ENCODE data around the gene PDS5A.
A peak's percentile ranks its signal among the peaks of the same experiment; 100 is the strongest.

Gene PDS5A

GRCh38 chr4:39825741-39826231, 151.9 kb downstream of the PDS5A start:
- Histone ChIP-seq H3K36me3 (replicated peaks; ENCODE audit: low read depth, low read length) (peaks cover 42% of the 10 kb centered on the region), H3K4me3 (ENCODE audit: low read length) (no peak overlapping the region), H3K9ac (ENCODE audit: low read length) (no peak overlapping the region; the same call in 1 of the 2 replicates), H3K4me1 (ENCODE audit: low read length) (peaks cover 20% of the 10 kb centered on the region), H3K27me3 (ENCODE audit: low read depth, low read length) (no peaks in the 10 kb centered on the region), H4K20me1 (ENCODE audit: insufficient read depth, low read length) (no peaks in the 10 kb centered on the region), H2AFZ (ENCODE audit: low read depth, low read length) (no peak overlapping the region), H3K79me2 (ENCODE audit: low read length) (no peaks in the 10 kb centered on the region), H3K9me3 (ENCODE audit: insufficient read depth, low read length) (no peaks in the 10 kb centered on the region), H3K27ac (ENCODE audit: low read length) (peak overlapping the region; percentile 68), H3K4me2 (ENCODE audit: low read length) (peak overlapping the region; percentile 45)
- TF ChIP-seq EZH2phosphoT487 (IDR thresholded peaks at IDR 0.05; ENCODE audit: low read depth), result no peak
- no peak for TF ChIP-seq CTCF (IDR thresholded peaks at IDR 0.05; ENCODE audit: low read depth, low read length)

GRCh38 chr4:39825090-39825489, 152.6 kb downstream of the PDS5A start:
- Histone ChIP-seq H3K4me3 (ENCODE audit: low read length) (peak overlapping the region; percentile 14; the same call in 1 of the 2 replicates), H3K4me2 (ENCODE audit: low read length) (peak overlapping the region; percentile 45), H3K9ac (ENCODE audit: low read length) (peak overlapping the region; percentile 21; the same call in 1 of the 2 replicates), H3K4me1 (ENCODE audit: low read length) (peaks cover 20% of the 10 kb centered on the region), H3K27ac (ENCODE audit: low read length) (peak overlapping the region; percentile 68), H3K9me3 (ENCODE audit: insufficient read depth, low read length) (no peaks in the 10 kb centered on the region), H3K79me2 (ENCODE audit: low read length) (no peaks in the 10 kb centered on the region), H4K20me1 (ENCODE audit: insufficient read depth, low read length) (no peaks in the 10 kb centered on the region), H3K27me3 (ENCODE audit: low read depth, low read length) (no peaks in the 10 kb centered on the region), H2AFZ (ENCODE audit: low read depth, low read length) (no peak overlapping the region), H3K36me3 (replicated peaks; ENCODE audit: low read depth, low read length) (peaks cover 38% of the 10 kb centered on the region)
- TF ChIP-seq EZH2phosphoT487 (IDR thresholded peaks at IDR 0.05; ENCODE audit: low read depth) (no peak), CTCF (IDR thresholded peaks at IDR 0.05; ENCODE audit: low read depth, low read length) (no peak)

GRCh38 chr4:39823191-39823590, 154.5 kb downstream of the PDS5A start:
- Histone ChIP-seq H3K79me2 (ENCODE audit: low read length) (no peaks in the 10 kb centered on the region), H3K4me1 (ENCODE audit: low read length) (peaks cover 20% of the 10 kb centered on the region), H3K4me2 (ENCODE audit: low read length) (no peak overlapping the region), H4K20me1 (ENCODE audit: insufficient read depth, low read length) (no peaks in the 10 kb centered on the region), H3K27ac (ENCODE audit: low read length) (no peak overlapping the region), H3K9me3 (ENCODE audit: insufficient read depth, low read length) (no peaks in the 10 kb centered on the region), H3K27me3 (ENCODE audit: low read depth, low read length) (no peaks in the 10 kb centered on the region), H2AFZ (ENCODE audit: low read depth, low read length) (no peak overlapping the region), H3K9ac (ENCODE audit: low read length) (no peak overlapping the region), H3K36me3 (replicated peaks; ENCODE audit: low read depth, low read length) (peaks cover 27% of the 10 kb centered on the region), H3K4me3 (ENCODE audit: low read length) (no peak overlapping the region)
- TF ChIP-seq CTCF (IDR thresholded peaks at IDR 0.05; ENCODE audit: low read depth, low read length) (no peak), EZH2phosphoT487 (IDR thresholded peaks at IDR 0.05; ENCODE audit: low read depth) (no peak)

DNA sequence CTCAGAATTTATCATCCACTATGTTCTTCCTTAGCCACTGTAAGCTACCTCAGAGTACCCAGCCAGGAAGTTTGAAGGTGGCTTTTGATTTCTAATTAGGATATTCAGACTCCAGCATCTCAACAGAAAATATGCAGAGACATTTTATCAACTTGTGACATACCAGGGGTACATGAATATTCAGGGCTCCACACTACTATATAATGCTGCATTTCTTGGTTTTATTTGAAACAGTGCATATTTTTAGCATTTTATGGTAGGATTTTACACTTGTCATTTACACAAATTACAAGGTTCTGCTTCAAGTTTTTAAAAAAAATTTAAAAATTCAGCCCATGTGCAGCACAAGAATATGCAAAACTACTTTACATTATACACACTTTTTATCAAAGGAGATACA, 155.0 kb downstream of the PDS5A start:
- H3K4me3 ChIP-seq (ENCODE audit: low read length), result no peak overlapping the region
- H2AFZ ChIP-seq (ENCODE audit: low read depth, low read length), result no peak overlapping the region
- no peak overlapping the region for H3K4me2 ChIP-seq (ENCODE audit: low read length)
- H3K9me3 ChIP-seq (ENCODE audit: insufficient read depth, low read length), result no peaks in the 10 kb centered on the region
- H3K79me2 ChIP-seq (ENCODE audit: low read length), result no peaks in the 10 kb centered on the region
- no peaks in the 10 kb centered on the region for H4K20me1 ChIP-seq (ENCODE audit: insufficient read depth, low read length)
- no peaks in the 10 kb centered on the region for H3K27me3 ChIP-seq (ENCODE audit: low read depth, low read length)
- H3K36me3 ChIP-seq (replicated peaks; ENCODE audit: low read depth, low read length), result peaks cover 24% of the 10 kb centered on the region
- no peak for TF ChIP-seq EZH2phosphoT487 (IDR thresholded peaks at IDR 0.05; ENCODE audit: low read depth)
- no peak for TF ChIP-seq CTCF (IDR thresholded peaks at IDR 0.05; ENCODE audit: low read depth, low read length)
- peaks cover 20% of the 10 kb centered on the region for H3K4me1 ChIP-seq (ENCODE audit: low read length)
- no peak overlapping the region for H3K9ac ChIP-seq (ENCODE audit: low read length)
- no peak overlapping the region for H3K27ac ChIP-seq (ENCODE audit: low read length)
